IPS-18a (cell line): ENCODE measurements around the gene BLTP3B.

ENCODE experiments used
- H3K27ac ChIP-seq: one replicate; pipeline ENCODE4 v1.5.1; 2013; ENCODE audit warnings: low read length
- H3K27me3 ChIP-seq: one replicate; pipeline ENCODE4 v1.6.1; 2013; ENCODE audit warnings: mild to moderate bottlenecking, low read length; ENCODE audit not compliant: control insufficient read depth, insufficient read depth
- H3K36me3 ChIP-seq: one replicate; pipeline ENCODE4 v1.6.1; 2013; ENCODE audit warnings: low read depth, low read length; ENCODE audit not compliant: control insufficient read depth
- H3K4me1 ChIP-seq: one replicate; pipeline ENCODE4 v1.6.1; 2013; ENCODE audit warnings: low read depth, low read length; ENCODE audit not compliant: control insufficient read depth
- H3K4me3 ChIP-seq: one replicate; pipeline ENCODE4 v1.5.1; 2013; ENCODE audit warnings: low read length
- H3K9ac ChIP-seq: one replicate; pipeline ENCODE4 v1.6.1; 2013; ENCODE audit warnings: mild to moderate bottlenecking, low read length, moderate library complexity
- H3K9me3 ChIP-seq: one replicate; pipeline ENCODE4 v1.6.1; 2013; ENCODE audit warnings: low read depth, low read length; ENCODE audit not compliant: control insufficient read depth

Gene BLTP3B

GRCh38 chr12:100173111-100173510 is 30.4 kb upstream of the BLTP3B start:
- no peak overlapping the region for H3K27ac ChIP-seq
- no peaks in the 10 kb centered on the region for H3K9me3 ChIP-seq
- H3K36me3 ChIP-seq, result no peaks in the 10 kb centered on the region
- no peaks in the 10 kb centered on the region for H3K4me1 ChIP-seq
- no peak overlapping the region for H3K9ac ChIP-seq
- H3K4me3 ChIP-seq, result no peak overlapping the region
- H3K27me3 ChIP-seq, result no peaks in the 10 kb centered on the region

- H3K9me3 ChIP-seq, result no peaks in the 10 kb centered on the region
- H3K9ac ChIP-seq, result no peak overlapping the region
- no peak overlapping the region for H3K27ac ChIP-seq
- no peaks in the 10 kb centered on the region for H3K36me3 ChIP-seq
- no peak overlapping the region for H3K4me3 ChIP-seq
- H3K4me1 ChIP-seq, result no peaks in the 10 kb centered on the region
- no peaks in the 10 kb centered on the region for H3K27me3 ChIP-seq
These were observed 28.6 kb upstream of the BLTP3B start for GRCh38 chr12:100171248-100171647.

- H3K27ac ChIP-seq, result no peak overlapping the region
- H3K4me3 ChIP-seq, result no peak overlapping the region
- H3K9ac ChIP-seq, result no peak overlapping the region
- H3K9me3 ChIP-seq, result no peaks in the 10 kb centered on the region
- H3K36me3 ChIP-seq, result no peaks in the 10 kb centered on the region
- no peaks in the 10 kb centered on the region for H3K27me3 ChIP-seq
- H3K4me1 ChIP-seq, result no peaks in the 10 kb centered on the region
These were observed 27.7 kb upstream of the BLTP3B start for GRCh38 chr12:100170313-100170858.

GRCh38 chr12:100169345-100169744 is 26.7 kb upstream of the BLTP3B start:
- H3K27ac ChIP-seq, result no peak overlapping the region
- no peaks in the 10 kb centered on the region for H3K27me3 ChIP-seq
- H3K36me3 ChIP-seq, result no peaks in the 10 kb centered on the region
- H3K9me3 ChIP-seq, result no peaks in the 10 kb centered on the region
- H3K4me3 ChIP-seq, result no peak overlapping the region
- H3K4me1 ChIP-seq, result peaks cover 8% of the 10 kb centered on the region
- no peak overlapping the region for H3K9ac ChIP-seq

GRCh38 chr12:100168562-100168961 is 25.9 kb upstream of the BLTP3B start:
- Histone ChIP-seq H3K27me3 (no peaks in the 10 kb centered on the region), H3K4me3 (no peak overlapping the region), H3K36me3 (no peaks in the 10 kb centered on the region), H3K9me3 (no peaks in the 10 kb centered on the region), H3K27ac (no peak overlapping the region), H3K9ac (no peak overlapping the region), H3K4me1 (peaks cover 13% of the 10 kb centered on the region)

GRCh38 chr12:100166232-100166631 is 23.6 kb upstream of the BLTP3B start:
- H3K27ac ChIP-seq, result no peak overlapping the region
- H3K9ac ChIP-seq, result no peak overlapping the region
- peaks cover 21% of the 10 kb centered on the region for H3K4me1 ChIP-seq
- no peaks in the 10 kb centered on the region for H3K9me3 ChIP-seq
- no peak overlapping the region for H3K4me3 ChIP-seq
- no peaks in the 10 kb centered on the region for H3K27me3 ChIP-seq
- H3K36me3 ChIP-seq, result no peaks in the 10 kb centered on the region

GRCh38 chr12:100165356-100165755 is 22.7 kb upstream of the BLTP3B start:
- Histone ChIP-seq H3K4me1 (peaks cover 21% of the 10 kb centered on the region), H3K4me3 (no peak overlapping the region), H3K27ac (no peak overlapping the region), H3K36me3 (no peaks in the 10 kb centered on the region), H3K9me3 (no peaks in the 10 kb centered on the region), H3K27me3 (no peaks in the 10 kb centered on the region), H3K9ac (no peak overlapping the region)

GRCh38 chr12:100164153-100164704 is 21.6 kb upstream of the BLTP3B start:
- H3K4me1 ChIP-seq, result peaks cover 32% of the 10 kb centered on the region
- H3K9me3 ChIP-seq, result no peaks in the 10 kb centered on the region
- H3K36me3 ChIP-seq, result no peaks in the 10 kb centered on the region
- H3K4me3 ChIP-seq, result peak overlapping the region; percentile 31
- H3K9ac ChIP-seq, result peak overlapping the region; percentile 21
- no peak overlapping the region for H3K27ac ChIP-seq
- H3K27me3 ChIP-seq, result no peaks in the 10 kb centered on the region

- Histone ChIP-seq H3K36me3 (no peaks in the 10 kb centered on the region), H3K4me1 (peaks cover 38% of the 10 kb centered on the region), H3K27me3 (no peaks in the 10 kb centered on the region), H3K27ac (peak overlapping the region; percentile 8), H3K9ac (peak overlapping the region; percentile 21), H3K4me3 (peak overlapping the region; percentile 46), H3K9me3 (no peaks in the 10 kb centered on the region)
These were observed 20.9 kb upstream of the BLTP3B start for GRCh38 chr12:100163416-100164152.

GRCh38 chr12:100159391-100160104 is 16.9 kb upstream of the BLTP3B start:
- Histone ChIP-seq H3K36me3 (no peaks in the 10 kb centered on the region), H3K27me3 (no peaks in the 10 kb centered on the region), H3K4me3 (no peak overlapping the region), H3K27ac (no peak overlapping the region), H3K9me3 (no peaks in the 10 kb centered on the region), H3K9ac (no peak overlapping the region), H3K4me1 (peaks cover 35% of the 10 kb centered on the region)

- H3K4me1 ChIP-seq, result peaks cover 30% of the 10 kb centered on the region
- H3K9ac ChIP-seq, result no peak overlapping the region
- H3K27me3 ChIP-seq, result no peaks in the 10 kb centered on the region
- H3K4me3 ChIP-seq, result no peak overlapping the region
- no peaks in the 10 kb centered on the region for H3K9me3 ChIP-seq
- H3K36me3 ChIP-seq, result no peaks in the 10 kb centered on the region
- H3K27ac ChIP-seq, result no peak overlapping the region
These were observed 15.9 kb upstream of the BLTP3B start for GRCh38 chr12:100158535-100158934.
